Lower leg skin (tissue), 3 donors: ENCODE measurements around the gene CBL.

Experiments used
- CTCF ChIP-seq, 3 donors: fragments of 450-650 bp; IDR thresholded peaks; one replicate each; pipeline ENCODE4 v1.5.1; 2016; ENCODE audit warnings: antibody characterized with exemption in 3 of 3, mild to moderate bottlenecking in 3 of 3, moderate library complexity in 2 of 3
- POLR2A ChIP-seq, 2 donors: fragments of 450-650 bp; IDR thresholded peaks; one replicate each; pipeline ENCODE4 v1.6.1; 2016 to 2017; ENCODE audit warnings: antibody characterized with exemption in 2 of 2, mild to moderate bottlenecking in 1 of 2, moderate library complexity in 1 of 2

- TF ChIP-seq CTCF (IDR thresholded peaks at IDR 0.05) (no peak), POLR2A (IDR thresholded peaks at IDR 0.05) (no peak)
Observed at GRCh38 chr11:119355091-119355843, 149.1 kb downstream of the CBL start.
